PC-9 (cell line): ENCODE measurements around the gene SLC1A5. TPM values are rescaled to one million over a fixed set of nuclear protein-coding genes. Genes with fewer than 3 reads are reported as not detected.
"Not testable (repeated sequence)": the region's sequence is repeated elsewhere in the genome, so short reads cannot be mapped to it uniquely, and the experiment has no call there.

Experiments
- BruUV-seq: library from RNA; stranded (reverse); fragments of 400-500 nt; replicated peaks from 2 replicates; lab custom pipeline; 2021; lab: Mats Ljungman, UMichigan
- CTCF ChIA-PET: fragments of 300-600 bp; sonication (Branson Sonifier 250); formaldehyde crosslinking; loops from one replicate; lab custom pipeline; 2022; ENCODE audit warnings: antibody characterized with exemption; lab: Charles Lee
- POLR2A ChIA-PET: fragments of 300-600 bp; sonication (Branson Sonifier 250); formaldehyde crosslinking; loops from one replicate; lab custom pipeline; 2022; ENCODE audit warnings: antibody characterized with exemption; ENCODE audit not compliant: unreplicated experiment; lab: Charles Lee
- DNase-seq, 2 experiments: peaks; one replicate each; pipeline versions ENCODE4 v3.0.0 to v3.0.0-alpha.2; 2015 to 2022; ENCODE audit warnings: mixed read lengths in 1 of 2
- H2AFZ ChIP-seq: fragments of 200-600 bp; sonication (generic); 2 replicates; pipeline ENCODE4 v1.8.1; 2017; ENCODE audit warnings: antibody characterized with exemption
- H3F3A ChIP-seq: fragments of 200-600 bp; sonication (generic); 2 replicates; pipeline ENCODE4 v1.8.1; 2017; ENCODE audit warnings: antibody characterized with exemption, mild to moderate bottlenecking, low read depth; ENCODE audit not compliant: insufficient read depth
- H3K27ac ChIP-seq: fragments of 200-600 bp; sonication (generic); 2 replicates; pipeline ENCODE4 v1.6.1; 2016; ENCODE audit warnings: mixed run types
- H3K27me3 ChIP-seq: fragments of 200-600 bp; sonication (generic); 2 replicates; pipeline ENCODE4 v1.6.1; 2016; ENCODE audit warnings: low read depth, mixed run types; ENCODE audit not compliant: insufficient read depth
- H3K36me3 ChIP-seq: fragments of 200-600 bp; sonication (generic); 2 replicates; pipeline ENCODE4 v1.6.1; 2016; ENCODE audit warnings: low read depth, mixed run types
- H3K4me1 ChIP-seq: fragments of 200-600 bp; sonication (generic); replicated peaks from 2 replicates; pipeline ENCODE4 v1.6.1; 2016; ENCODE audit warnings: mixed run types; ENCODE audit not compliant: insufficient read depth
- H3K4me2 ChIP-seq: fragments of 200-600 bp; sonication (generic); 2 replicates; pipeline ENCODE4 v1.6.1; 2017; ENCODE audit warnings: mixed run types
- H3K4me3 ChIP-seq: fragments of 200-600 bp; sonication (generic); 2 replicates; pipeline ENCODE4 v1.6.1; 2016; ENCODE audit warnings: mixed run types
- H3K79me2 ChIP-seq: fragments of 200-600 bp; sonication (generic); 2 replicates; pipeline ENCODE4 v1.6.1; 2017; ENCODE audit warnings: low read depth, mixed run types
- H3K9me2 ChIP-seq: fragments of 200-600 bp; sonication (generic); 2 replicates; pipeline ENCODE4 v1.8.1; 2017; ENCODE audit warnings: mild to moderate bottlenecking; ENCODE audit not compliant: insufficient read depth
- H3K9me3 ChIP-seq: fragments of 200-600 bp; sonication (generic); 2 replicates; pipeline ENCODE4 v1.8.1; 2016; ENCODE audit warnings: low read depth; ENCODE audit not compliant: insufficient read depth
- H4K20me1 ChIP-seq: fragments of 200-600 bp; sonication (generic); 2 replicates; pipeline ENCODE4 v1.8.1; 2017; ENCODE audit not compliant: insufficient read depth
- EZH2 ChIP-seq: fragments of 200-600 bp; sonication (generic); IDR thresholded peaks from 2 replicates; pipeline ENCODE4 v1.8.0; 2017; ENCODE audit warnings: antibody characterized with exemption, low read depth
- intact Hi-C: fragments of 100-400 bp; cut with micrococcal nuclease; formaldehyde crosslinking; loops from one replicate; pipeline ENCODE4 v1.10.0; 2022; ENCODE audit not compliant: unreplicated experiment
- total RNA-seq: library from RNA; stranded (reverse); gene quantifications from 2 replicates; pipeline ENCODE4 v1.2.3, GENCODE V29; 2021
- TF ChIP-seq, protein P1 (sequence below): fragments of 200-600 bp; sonication (generic); conservative IDR thresholded peaks from 2 replicates; pipeline ENCODE4 v1.6.1; 2017; ENCODE audit warnings: mixed run types, antibody characterized with exemption, mild to moderate bottlenecking, moderate library complexity

SLC1A5 gene
- total RNA-seq, 1 experiment from 2014 or later: 264 TPM

DNA sequence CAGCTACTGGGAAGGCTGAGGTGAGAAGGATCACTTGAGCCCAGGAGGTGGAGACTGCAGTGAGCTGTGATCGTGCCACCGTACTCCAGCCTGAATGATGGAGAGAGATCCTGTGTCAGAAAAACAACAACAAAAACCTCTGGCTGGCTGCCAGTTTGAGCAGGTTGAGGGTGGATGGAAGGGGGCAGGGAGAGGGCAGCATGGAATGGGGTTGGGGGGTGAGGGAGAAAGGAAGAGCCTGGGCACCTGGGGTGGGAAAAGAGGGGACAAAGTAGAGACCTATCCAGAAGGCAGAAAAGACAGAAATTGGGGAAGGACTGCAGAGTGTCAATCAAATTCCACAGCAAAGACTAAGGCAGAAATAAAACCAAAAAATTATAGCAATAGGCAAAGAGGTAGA is 4.7 kb downstream of the SLC1A5 start:
- H3K36me3 ChIP-seq: peaks cover 62% of the 10 kb centered on the region
- ChIA-PET CTCF (interaction anchor here (0.7 kb wide), 2 partner anchors 50 to 252 kb away, joined by 3 to 6 read pairs; no protein-coding TSS in a partner anchor), POLR2A (interaction anchor here (0.5 kb wide), 1 partner anchor 52 kb away, joined by 28 read pairs; no protein-coding TSS in a partner anchor)
- H3K27ac ChIP-seq: peak overlapping the region; percentile 92
- H4K20me1 ChIP-seq: peaks cover 34% of the 10 kb centered on the region
- peak overlapping the region; percentile 98 for H3K4me3 ChIP-seq
- intact Hi-C loops: loop anchor here (2.0 kb wide), 1 partner anchor 57 kb away; no protein-coding TSS in a partner anchor
- TF ChIP-seq, protein P1, sequence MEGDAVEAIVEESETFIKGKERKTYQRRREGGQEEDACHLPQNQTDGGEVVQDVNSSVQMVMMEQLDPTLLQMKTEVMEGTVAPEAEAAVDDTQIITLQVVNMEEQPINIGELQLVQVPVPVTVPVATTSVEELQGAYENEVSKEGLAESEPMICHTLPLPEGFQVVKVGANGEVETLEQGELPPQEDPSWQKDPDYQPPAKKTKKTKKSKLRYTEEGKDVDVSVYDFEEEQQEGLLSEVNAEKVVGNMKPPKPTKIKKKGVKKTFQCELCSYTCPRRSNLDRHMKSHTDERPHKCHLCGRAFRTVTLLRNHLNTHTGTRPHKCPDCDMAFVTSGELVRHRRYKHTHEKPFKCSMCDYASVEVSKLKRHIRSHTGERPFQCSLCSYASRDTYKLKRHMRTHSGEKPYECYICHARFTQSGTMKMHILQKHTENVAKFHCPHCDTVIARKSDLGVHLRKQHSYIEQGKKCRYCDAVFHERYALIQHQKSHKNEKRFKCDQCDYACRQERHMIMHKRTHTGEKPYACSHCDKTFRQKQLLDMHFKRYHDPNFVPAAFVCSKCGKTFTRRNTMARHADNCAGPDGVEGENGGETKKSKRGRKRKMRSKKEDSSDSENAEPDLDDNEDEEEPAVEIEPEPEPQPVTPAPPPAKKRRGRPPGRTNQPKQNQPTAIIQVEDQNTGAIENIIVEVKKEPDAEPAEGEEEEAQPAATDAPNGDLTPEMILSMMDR: no peak
- TF ChIP-seq EZH2: no peak
- H3K4me2 ChIP-seq: peak overlapping the region; percentile 83
- H3K27me3 ChIP-seq: no peaks in the 10 kb centered on the region
- peaks cover 51% of the 10 kb centered on the region for H3K4me1 ChIP-seq
- H2AFZ ChIP-seq: no peak overlapping the region
- H3K79me2 ChIP-seq: peaks cover 93% of the 10 kb centered on the region
- no TSS peak for BruUV-seq
- H3F3A ChIP-seq: peaks cover 74% of the 10 kb centered on the region
- DNase-seq: no peak
- no peaks in the 10 kb centered on the region for H3K9me3 ChIP-seq
- no peaks in the 10 kb centered on the region for H3K9me2 ChIP-seq

DNA sequence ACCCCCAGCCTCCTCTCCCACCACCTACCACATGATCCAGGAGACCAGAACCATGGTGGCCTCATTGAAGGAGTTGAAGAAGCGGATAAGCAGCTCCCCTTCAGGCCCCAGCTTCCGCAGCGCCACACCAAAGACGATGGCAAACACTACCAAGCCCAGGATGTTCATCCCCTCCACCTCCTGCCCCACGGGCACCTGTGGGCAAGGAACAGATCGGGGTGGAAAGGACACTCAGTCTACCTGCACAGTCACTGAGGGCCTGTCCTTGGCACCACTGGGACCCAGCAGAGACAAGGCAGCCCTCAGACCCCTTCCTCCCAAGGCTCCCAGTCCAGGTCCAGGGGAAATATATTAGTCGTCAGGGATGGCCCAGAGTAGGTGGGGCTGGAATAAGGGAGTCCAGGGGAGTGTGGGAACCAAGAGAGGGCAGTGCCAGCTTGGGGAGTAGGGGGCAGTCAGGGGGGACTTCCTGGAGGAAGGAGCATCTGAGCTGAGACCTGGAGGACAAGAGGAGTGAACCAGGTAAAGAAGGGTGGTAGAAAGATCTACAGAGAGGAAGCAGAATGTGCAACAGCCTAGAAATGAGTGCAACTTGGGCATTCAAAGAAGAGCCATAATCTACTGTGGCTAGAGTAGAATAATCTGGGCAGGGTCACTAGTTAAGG is 5.9 kb downstream of the SLC1A5 start:
- Histone ChIP-seq H3K79me2 (peaks cover 95% of the 10 kb centered on the region), H3K27me3 (no peaks in the 10 kb centered on the region), H2AFZ (no peak overlapping the region), H4K20me1 (peaks cover 45% of the 10 kb centered on the region), H3K9me2 (no peaks in the 10 kb centered on the region), H3F3A (peaks cover 86% of the 10 kb centered on the region), H3K36me3 (peaks cover 73% of the 10 kb centered on the region), H3K4me3 (no peak overlapping the region), H3K4me1 (peaks cover 50% of the 10 kb centered on the region), H3K4me2 (peak overlapping the region; percentile 83), H3K9me3 (no peaks in the 10 kb centered on the region), H3K27ac (peak overlapping the region; percentile 42)
- POLR2A ChIA-PET: no interaction called here
- CTCF ChIA-PET: interaction anchor here (0.6 kb wide), 1 partner anchor 240 kb away, joined by 9 read pairs; no protein-coding TSS in a partner anchor
- no peak for TF ChIP-seq EZH2
- TF ChIP-seq, protein P1: no peak
- intact Hi-C loops: no loop called here
- no TSS peak for BruUV-seq
- no peak for DNase-seq

DNA sequence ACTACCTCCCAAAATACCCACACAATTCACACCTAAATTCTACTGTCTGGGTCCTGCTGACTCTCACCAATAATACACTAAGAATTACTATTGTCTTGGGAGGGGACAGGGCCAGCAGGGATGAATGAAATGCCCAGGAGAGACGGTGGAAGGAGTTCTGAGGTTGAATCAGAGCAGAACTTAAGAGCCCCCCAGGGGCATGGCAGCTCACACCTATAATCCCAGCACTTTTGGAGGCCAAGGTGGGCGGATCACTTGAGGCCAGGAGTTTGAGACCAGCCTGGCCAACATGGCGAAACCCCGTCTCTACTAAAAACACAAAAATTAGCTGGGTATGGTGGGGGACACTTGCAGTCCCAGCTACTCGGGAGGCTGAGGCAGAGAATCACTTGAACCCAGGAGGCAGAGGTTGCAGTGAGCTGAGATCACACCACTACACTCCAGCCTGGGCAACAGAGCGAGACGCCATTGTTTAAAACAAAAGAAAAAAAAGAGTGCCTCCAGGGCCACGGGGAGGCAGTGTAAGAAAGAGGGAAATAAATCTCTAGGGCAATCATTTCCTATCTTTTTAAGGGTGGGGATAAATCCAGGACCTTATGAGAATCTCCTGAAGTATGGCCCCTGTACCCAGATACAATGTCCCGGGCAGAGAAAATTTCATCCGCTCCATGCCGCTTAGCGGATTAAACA is 10.3 kb downstream of the SLC1A5 start:
- H3K9me3 ChIP-seq, BruUV-seq, DNase-seq, intact Hi-C loops, H3K4me3 ChIP-seq, POLR2A ChIA-PET, H3K27me3 ChIP-seq, H3K27ac ChIP-seq, H3K4me2 ChIP-seq, H3K9me2 ChIP-seq, H2AFZ ChIP-seq: not testable (repeated sequence)
- Histone ChIP-seq H3F3A (peaks cover 90% of the 10 kb centered on the region), H3K36me3 (peaks cover 69% of the 10 kb centered on the region), H3K79me2 (peaks cover 53% of the 10 kb centered on the region), H3K4me1 (peaks cover 28% of the 10 kb centered on the region), H4K20me1 (peaks cover 70% of the 10 kb centered on the region)
- CTCF ChIA-PET: interaction anchor here (0.6 kb wide), 1 partner anchor 52 kb away, joined by 6 read pairs; no protein-coding TSS in a partner anchor
